Tibial nerve (tissue), 3 donors: ENCODE results near the gene AP3B1.

Experiments
- POLR2A ChIP-seq, 2 donors: fragments of 450-650 bp; IDR thresholded peaks; one replicate each; pipeline ENCODE4 v1.6.1; 2017; ENCODE audit warnings: antibody characterized with exemption in 2 of 2, mild to moderate bottlenecking in 2 of 2, moderate library complexity in 2 of 2
- TF ChIP-seq, protein P1 (sequence below), 5 experiments: fragments of 200-600 bp in 3 of 5; fragments of 450-650 bp in 2 of 5; sonication (generic) in 3 of 5; IDR thresholded peaks; one replicate each; pipeline ENCODE4 v1.5.1; 2016 to 2019; ENCODE audit warnings: antibody characterized with exemption in 5 of 5, mild to moderate bottlenecking in 3 of 5, moderate library complexity in 2 of 5

DNA sequence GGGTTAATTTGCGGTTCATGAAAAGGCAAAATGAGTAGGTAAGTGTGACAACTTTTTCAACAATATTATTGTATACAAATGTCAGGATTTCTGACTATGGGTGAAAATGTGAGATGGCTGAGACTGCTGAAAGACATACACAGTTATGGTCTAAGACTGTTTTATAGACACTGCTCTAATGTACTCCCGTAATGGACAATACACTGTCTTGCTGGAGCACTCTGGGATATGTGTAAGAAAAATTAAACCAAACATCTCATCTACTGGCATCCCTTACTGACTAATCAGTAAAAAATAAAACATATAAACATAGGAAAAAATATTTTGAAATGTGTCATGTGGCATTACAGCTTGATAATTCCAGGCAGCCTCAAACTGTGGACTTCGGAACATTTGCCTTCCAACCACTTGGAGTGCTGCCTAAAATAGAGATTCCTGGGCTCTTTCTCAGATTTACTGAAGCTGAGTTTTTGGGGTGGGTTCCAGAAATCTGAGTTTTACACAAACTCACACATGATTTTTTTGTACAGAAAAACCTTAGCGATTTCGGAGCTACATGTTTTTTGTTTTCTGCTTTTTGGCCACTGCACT lies 284.5 kb downstream of the AP3B1 start:
- TF ChIP-seq, protein P1, sequence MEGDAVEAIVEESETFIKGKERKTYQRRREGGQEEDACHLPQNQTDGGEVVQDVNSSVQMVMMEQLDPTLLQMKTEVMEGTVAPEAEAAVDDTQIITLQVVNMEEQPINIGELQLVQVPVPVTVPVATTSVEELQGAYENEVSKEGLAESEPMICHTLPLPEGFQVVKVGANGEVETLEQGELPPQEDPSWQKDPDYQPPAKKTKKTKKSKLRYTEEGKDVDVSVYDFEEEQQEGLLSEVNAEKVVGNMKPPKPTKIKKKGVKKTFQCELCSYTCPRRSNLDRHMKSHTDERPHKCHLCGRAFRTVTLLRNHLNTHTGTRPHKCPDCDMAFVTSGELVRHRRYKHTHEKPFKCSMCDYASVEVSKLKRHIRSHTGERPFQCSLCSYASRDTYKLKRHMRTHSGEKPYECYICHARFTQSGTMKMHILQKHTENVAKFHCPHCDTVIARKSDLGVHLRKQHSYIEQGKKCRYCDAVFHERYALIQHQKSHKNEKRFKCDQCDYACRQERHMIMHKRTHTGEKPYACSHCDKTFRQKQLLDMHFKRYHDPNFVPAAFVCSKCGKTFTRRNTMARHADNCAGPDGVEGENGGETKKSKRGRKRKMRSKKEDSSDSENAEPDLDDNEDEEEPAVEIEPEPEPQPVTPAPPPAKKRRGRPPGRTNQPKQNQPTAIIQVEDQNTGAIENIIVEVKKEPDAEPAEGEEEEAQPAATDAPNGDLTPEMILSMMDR (IDR thresholded peaks at IDR 0.05), result no peak
- no peak for TF ChIP-seq POLR2A (IDR thresholded peaks at IDR 0.05)
